ENCODE results near the gene EPHA10.
A peak's percentile ranks its signal among the peaks of the same experiment; 100 is the strongest.
"Not testable (repeated sequence)": the region's sequence is repeated elsewhere in the genome, so short reads cannot be mapped to it uniquely, and the experiment has no call there.

EPHA10 gene

GRCh38 chr1:37697737-37698136 lies 67.2 kb downstream of the EPHA10 start:
- TF ChIP-seq CTCF (IDR thresholded peaks at IDR 0.05; ENCODE audit: insufficient read depth, low read depth, low read length, missing control alignments), result no peak

GRCh38 chr1:37697090-37697489 lies 67.8 kb downstream of the EPHA10 start:
- DNase-seq (ENCODE audit: low read depth), result no peak
- no peak for TF ChIP-seq CTCF (IDR thresholded peaks at IDR 0.05; ENCODE audit: insufficient read depth, low read depth, low read length, missing control alignments)
- no peak overlapping the region for H3K4me3 ChIP-seq (ENCODE audit: low read depth, low read length)

More at GRCh38 chr1:37697737-37698136, 67.2 kb downstream of the EPHA10 start:
- DNase-seq (ENCODE audit: low read depth), result no peak
- no peak overlapping the region for H3K4me3 ChIP-seq (ENCODE audit: low read depth, low read length)

GRCh38 chr1:37692834-37693175 lies 72.1 kb downstream of the EPHA10 start:
- peak overlapping the region; percentile 69 for H3K4me3 ChIP-seq (ENCODE audit: low read depth, low read length)
- no peak for TF ChIP-seq CTCF (IDR thresholded peaks at IDR 0.05; ENCODE audit: insufficient read depth, low read depth, low read length, missing control alignments)
- DNase-seq (ENCODE audit: low read depth), result no peak

- peak within 1 kb of the TSS; percentile 69 for H3K4me3 ChIP-seq (ENCODE audit: low read depth, low read length)
- TF ChIP-seq CTCF (IDR thresholded peaks at IDR 0.05; ENCODE audit: insufficient read depth, low read depth, low read length, missing control alignments), result peak; percentile 73
- DNase-seq (ENCODE audit: low read depth), result peak; percentile 99
Observed at GRCh38 chr1:37692078-37692833, 72.7 kb downstream of the EPHA10 start, which contains the start of gene CDCA8. Gene CDCA8, plus strand, starts transcription at chr1:37692516. Its CDS starts 175 bp downstream, at chr1:37692691.

GRCh38 chr1:37691497-37692077 lies 73.3 kb downstream of the EPHA10 start:
- no peak for TF ChIP-seq CTCF (IDR thresholded peaks at IDR 0.05; ENCODE audit: insufficient read depth, low read depth, low read length, missing control alignments)
- DNase-seq (ENCODE audit: low read depth), result peak; percentile 51
- peak overlapping the region; percentile 62 for H3K4me3 ChIP-seq (ENCODE audit: low read depth, low read length)

GRCh38 chr1:37688926-37689325 lies 76.0 kb downstream of the EPHA10 start:
- H3K4me3 ChIP-seq (ENCODE audit: low read depth, low read length), result peak overlapping the region; percentile 84
- TF ChIP-seq CTCF (IDR thresholded peaks at IDR 0.05; ENCODE audit: insufficient read depth, low read depth, low read length, missing control alignments), result no peak
- no peak for DNase-seq (ENCODE audit: low read depth)

- H3K4me3 ChIP-seq (ENCODE audit: low read depth, low read length); DNase-seq (ENCODE audit: low read depth): not testable (repeated sequence)
Observed at GRCh38 chr1:37687764-37688163, 77.2 kb downstream of the EPHA10 start.
